Measurements from ENCODE around the gene GREM2. TPM values are rescaled to one million over a fixed set of nuclear protein-coding genes. Genes with fewer than 3 reads are reported as not detected.

GREM2 gene
- polyA plus RNA-seq, 2 of the 4 experiments (the other 2 are of a cell fraction) = 0.13 to 0.59 TPM

GRCh38 chr1:240487493-240487892, 124.5 kb downstream of the GREM2 start:
- no peak overlapping the region for H3K4me3 ChIP-seq
- ChIA-PET CTCF (interaction anchor here (0.9 kb wide), 1 partner anchor 11 kb away, joined by 3 read pairs; no protein-coding TSS in a partner anchor), POLR2A (no interaction called here)
- ATAC-seq (peak in 1 of 2 experiments; percentile 31; a peak in 1 of 6 replicates), DNase-seq (ENCODE audit: low read depth in 1 of 2, low spot score in 1 of 2) (no peak), FAIRE-seq (no peak)
- H3K27ac ChIP-seq = no peak overlapping the region
- H3K9me3 ChIP-seq = no peaks in the 10 kb centered on the region
- TF ChIP-seq NR3C1 (IDR thresholded peaks at IDR 0.05) (no peak), CHD4 (IDR thresholded peaks at IDR 0.05; ENCODE audit: borderline replicate concordance) (no peak), ZSCAN20 (CRISPR knock-in tag; IDR thresholded peaks at IDR 0.05) (no peak), TP53 (CRISPR knock-in tag; IDR thresholded peaks at IDR 0.05) (no peak), HOXA7 (CRISPR knock-in tag; IDR thresholded peaks at IDR 0.05) (no peak), GATA3 (IDR thresholded peaks at IDR 0.05; ENCODE audit: borderline replicate concordance) (no peak), RCOR1 (IDR thresholded peaks at IDR 0.05; ENCODE audit: low read depth, low read length) (no peak), ZFP36 (IDR thresholded peaks at IDR 0.05; ENCODE audit: borderline replicate concordance, partially characterized antibody) (no peak), REST (IDR thresholded peaks at IDR 0.05) (no peak), HES2 (IDR thresholded peaks at IDR 0.05) (no peak), HEYL (CRISPR knock-in tag; IDR thresholded peaks at IDR 0.05) (no peak)
- H3K4me2 ChIP-seq = no peak overlapping the region
- WGBS (ENCODE audit: missing lambda C conversion rate) = 77% methylated on average over 3 of the region's 3 CpGs
- peaks cover 10% of the 10 kb centered on the region for H3K4me1 ChIP-seq

- ChIA-PET CTCF (no interaction called here), POLR2A (no interaction called here)
- Histone ChIP-seq H3K4me3 (no peak overlapping the region), H3K9me3 (no peaks in the 10 kb centered on the region), H3K27ac (no peak overlapping the region), H3K4me1 (peaks cover 8% of the 10 kb centered on the region), H3K4me2 (no peak overlapping the region)
- no peak for FAIRE-seq
- DNase-seq (ENCODE audit: low read depth in 1 of 2, low spot score in 1 of 2) = no peak
- ATAC-seq = no peak
- TF ChIP-seq NR3C1 (IDR thresholded peaks at IDR 0.05) = no peak
- no peak for TF ChIP-seq JUNB (IDR thresholded peaks at IDR 0.05)
- no peak for TF ChIP-seq ATOH8 (CRISPR knock-in tag; IDR thresholded peaks at IDR 0.05; ENCODE audit: low read depth)
- no peak for TF ChIP-seq RARB (CRISPR knock-in tag; IDR thresholded peaks at IDR 0.05)
- TF ChIP-seq ZC3H11A (IDR thresholded peaks at IDR 0.05) = no peak
- 70% methylated on average over 6 of the region's 6 CpGs for WGBS (ENCODE audit: missing lambda C conversion rate)
Observed at GRCh38 chr1:240486611-240487010, 125.3 kb downstream of the GREM2 start.

- 86% methylated on average over 6 of the region's 6 CpGs for WGBS (ENCODE audit: missing lambda C conversion rate)
- no peak for FAIRE-seq
- TF ChIP-seq FOSL2 (IDR thresholded peaks at IDR 0.05) = no peak
- TF ChIP-seq FOSL2 (CRISPR knock-in tag; IDR thresholded peaks at IDR 0.05) = no peak
- no peak for TF ChIP-seq ZSCAN20 (CRISPR knock-in tag; IDR thresholded peaks at IDR 0.05)
- TF ChIP-seq POLR2A (IDR thresholded peaks at IDR 0.05; ENCODE audit: low read length) = no peak
- TF ChIP-seq KDM1A (IDR thresholded peaks at IDR 0.05; ENCODE audit: low read depth) = no peak
- no peak for TF ChIP-seq MAX (IDR thresholded peaks at IDR 0.05)
- no peak for TF ChIP-seq NR3C1 (IDR thresholded peaks at IDR 0.05)
- TF ChIP-seq RNF2 (IDR thresholded peaks at IDR 0.05; ENCODE audit: borderline replicate concordance, low read depth) = no peak
- no peak for TF ChIP-seq EHMT2 (IDR thresholded peaks at IDR 0.05; ENCODE audit: low read depth)
- no peak for TF ChIP-seq ZNF302 (CRISPR knock-in tag; IDR thresholded peaks at IDR 0.05)
- no peak for TF ChIP-seq RFX5 (IDR thresholded peaks at IDR 0.05)
- no peak for TF ChIP-seq ATOH8 (CRISPR knock-in tag; IDR thresholded peaks at IDR 0.05; ENCODE audit: low read depth)
- TF ChIP-seq FOXS1 (CRISPR knock-in tag; IDR thresholded peaks at IDR 0.05) = no peak
- TF ChIP-seq HMGXB4 (CRISPR knock-in tag; IDR thresholded peaks at IDR 0.05; ENCODE audit: borderline replicate concordance) = no peak
- TF ChIP-seq HOXB13 (CRISPR knock-in tag; IDR thresholded peaks at IDR 0.05; ENCODE audit: low read depth) = no peak
Observed at GRCh38 chr1:240484804-240485443, 127.0 kb downstream of the GREM2 start.

More at GRCh38 chr1:240484804-240485443, 127.0 kb downstream of the GREM2 start:
- no peak overlapping the region for H3K4me2 ChIP-seq
- ChIA-PET POLR2A (no interaction called here), CTCF (interaction anchor here (0.6 to 1.5 kb wide), 2 partner anchors 20 to 200 kb away, joined by 3 to 4 read pairs; no protein-coding TSS in a partner anchor)
- no peaks in the 10 kb centered on the region for H3K9me3 ChIP-seq
- no peak for ATAC-seq
- H3K27ac ChIP-seq = no peak overlapping the region
- no peak for DNase-seq (ENCODE audit: low read depth in 1 of 2, low spot score in 1 of 2)
- no peaks in the 10 kb centered on the region for H3K4me1 ChIP-seq
- H3K4me3 ChIP-seq = no peak overlapping the region

All from A549 (cell line).